Measurements from ENCODE around the gene KIF19.

Gene KIF19

GRCh38 chr17:74389084-74389753 is 63.2 kb downstream of the KIF19 start:
- Mint-ChIP-seq H3K27ac (no peak overlapping the region), H3K27me3 (ENCODE audit: low read depth) (peaks cover 13% of the 10 kb centered on the region), H3K4me3 (no peak overlapping the region), H3K36me3 (ENCODE audit: low read depth) (no peaks in the 10 kb centered on the region), H3K9me3 (no peaks in the 10 kb centered on the region), H3K4me1 (ENCODE audit: low read depth) (no peaks in the 10 kb centered on the region)
- no peak for DNase-seq (ENCODE audit: low spot score)

- no peaks in the 10 kb centered on the region for H3K36me3 Mint-ChIP-seq (ENCODE audit: low read depth)
- H3K4me3 Mint-ChIP-seq = no peak overlapping the region
- H3K9me3 Mint-ChIP-seq = no peaks in the 10 kb centered on the region
- H3K4me1 Mint-ChIP-seq (ENCODE audit: low read depth) = no peaks in the 10 kb centered on the region
- H3K27me3 Mint-ChIP-seq (ENCODE audit: low read depth) = peaks cover 5% of the 10 kb centered on the region
- no peak overlapping the region for H3K27ac Mint-ChIP-seq
- DNase-seq (ENCODE audit: low spot score) = no peak
These were observed 64.1 kb downstream of the KIF19 start for GRCh38 chr17:74389937-74390679.

GRCh38 chr17:74390680-74391653 is 64.9 kb downstream of the KIF19 start:
- no peaks in the 10 kb centered on the region for H3K36me3 Mint-ChIP-seq (ENCODE audit: low read depth)
- no peaks in the 10 kb centered on the region for H3K9me3 Mint-ChIP-seq
- H3K4me3 Mint-ChIP-seq = no peak overlapping the region
- no peak for DNase-seq (ENCODE audit: low spot score)
- H3K27me3 Mint-ChIP-seq (ENCODE audit: low read depth) = peaks cover 5% of the 10 kb centered on the region
- H3K4me1 Mint-ChIP-seq (ENCODE audit: low read depth) = no peaks in the 10 kb centered on the region
- no peak overlapping the region for H3K27ac Mint-ChIP-seq

DNA sequence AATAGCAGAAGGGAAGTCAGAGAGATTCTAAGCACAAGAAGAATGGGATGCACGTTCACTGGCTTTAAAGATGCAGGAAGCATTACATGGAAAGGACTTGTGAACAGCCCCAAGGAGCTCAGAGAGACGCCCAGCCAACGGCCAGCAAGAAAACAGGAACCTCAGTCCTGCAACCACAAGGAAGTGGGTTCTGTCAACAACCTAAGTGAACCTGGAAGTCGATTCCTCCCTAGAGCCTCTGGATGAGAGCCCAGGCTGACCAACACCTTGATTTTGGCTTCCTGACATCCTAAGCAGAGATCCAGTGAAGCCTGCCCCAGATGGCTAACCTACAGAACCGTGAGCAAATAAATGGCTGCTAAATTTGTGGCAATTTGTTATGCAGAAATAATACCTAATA is 65.7 kb downstream of the KIF19 start:
- H3K4me3 Mint-ChIP-seq = no peak overlapping the region
- H3K36me3 Mint-ChIP-seq (ENCODE audit: low read depth) = no peaks in the 10 kb centered on the region
- DNase-seq (ENCODE audit: low spot score) = no peak
- H3K27ac Mint-ChIP-seq = no peak overlapping the region
- H3K4me1 Mint-ChIP-seq (ENCODE audit: low read depth) = no peaks in the 10 kb centered on the region
- no peaks in the 10 kb centered on the region for H3K9me3 Mint-ChIP-seq
- peaks cover 5% of the 10 kb centered on the region for H3K27me3 Mint-ChIP-seq (ENCODE audit: low read depth)

- peaks cover 5% of the 10 kb centered on the region for H3K27me3 Mint-ChIP-seq (ENCODE audit: low read depth)
- H3K9me3 Mint-ChIP-seq = no peaks in the 10 kb centered on the region
- no peak overlapping the region for H3K4me3 Mint-ChIP-seq
- H3K36me3 Mint-ChIP-seq (ENCODE audit: low read depth) = no peaks in the 10 kb centered on the region
- no peak for DNase-seq (ENCODE audit: low spot score)
- H3K27ac Mint-ChIP-seq = no peak overlapping the region
- no peaks in the 10 kb centered on the region for H3K4me1 Mint-ChIP-seq (ENCODE audit: low read depth)
These were observed 66.8 kb downstream of the KIF19 start for GRCh38 chr17:74392848-74393247.

DNA sequence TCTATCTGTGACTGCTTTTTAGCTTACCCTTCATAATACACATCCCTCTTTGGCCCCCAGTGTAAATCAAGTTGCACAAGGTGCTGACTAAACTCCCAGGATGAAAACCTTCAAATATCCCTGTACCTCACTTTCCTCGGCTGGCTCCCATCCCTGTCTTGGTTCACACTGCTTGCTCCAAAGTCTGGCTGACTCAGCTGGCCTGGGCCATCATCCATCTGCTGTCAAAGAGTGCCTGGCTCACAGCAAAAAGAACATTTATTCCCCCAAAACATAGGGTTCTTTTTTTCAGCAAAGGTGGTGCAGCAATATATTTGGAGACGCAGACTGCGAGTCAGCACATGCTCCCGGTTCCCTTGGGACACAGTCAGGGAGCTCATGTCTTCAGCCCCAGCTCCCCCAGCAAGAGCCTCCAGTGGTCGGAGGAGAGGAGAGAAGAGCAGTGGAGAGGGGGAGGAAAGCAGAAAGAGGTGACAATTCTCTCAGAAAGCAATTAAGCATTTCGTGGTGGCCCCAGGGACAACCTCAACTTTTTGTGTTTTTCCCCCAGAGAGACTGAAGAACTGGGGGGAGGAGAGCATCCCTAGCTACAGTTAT is 67.4 kb downstream of the KIF19 start:
- Mint-ChIP-seq H3K9me3 (no peaks in the 10 kb centered on the region), H3K36me3 (ENCODE audit: low read depth) (no peaks in the 10 kb centered on the region), H3K4me1 (ENCODE audit: low read depth) (no peaks in the 10 kb centered on the region), H3K4me3 (no peak overlapping the region), H3K27me3 (ENCODE audit: low read depth) (peaks cover 5% of the 10 kb centered on the region), H3K27ac (no peak overlapping the region)
- DNase-seq (ENCODE audit: low spot score) = no peak

GRCh38 chr17:74394275-74394950 is 68.4 kb downstream of the KIF19 start:
- no peak for DNase-seq (ENCODE audit: low spot score)
- no peaks in the 10 kb centered on the region for H3K9me3 Mint-ChIP-seq
- H3K27ac Mint-ChIP-seq = no peak overlapping the region
- peaks cover 2% of the 10 kb centered on the region for H3K27me3 Mint-ChIP-seq (ENCODE audit: low read depth)
- H3K4me1 Mint-ChIP-seq (ENCODE audit: low read depth) = no peaks in the 10 kb centered on the region
- no peaks in the 10 kb centered on the region for H3K36me3 Mint-ChIP-seq (ENCODE audit: low read depth)
- no peak overlapping the region for H3K4me3 Mint-ChIP-seq

GRCh38 chr17:74394977-74395376 is 69.0 kb downstream of the KIF19 start:
- DNase-seq (ENCODE audit: low spot score) = no peak
- Mint-ChIP-seq H3K27ac (no peak overlapping the region), H3K4me1 (ENCODE audit: low read depth) (no peaks in the 10 kb centered on the region), H3K4me3 (no peak overlapping the region), H3K36me3 (ENCODE audit: low read depth) (no peaks in the 10 kb centered on the region), H3K27me3 (ENCODE audit: low read depth) (peaks cover 2% of the 10 kb centered on the region), H3K9me3 (no peaks in the 10 kb centered on the region)

- H3K9me3 Mint-ChIP-seq = no peaks in the 10 kb centered on the region
- no peak for DNase-seq (ENCODE audit: low spot score)
- H3K36me3 Mint-ChIP-seq (ENCODE audit: low read depth) = no peaks in the 10 kb centered on the region
- no peaks in the 10 kb centered on the region for H3K4me1 Mint-ChIP-seq (ENCODE audit: low read depth)
- H3K27me3 Mint-ChIP-seq (ENCODE audit: low read depth) = peaks cover under 1% of the 10 kb centered on the region
- no peak overlapping the region for H3K27ac Mint-ChIP-seq
- H3K4me3 Mint-ChIP-seq = no peak overlapping the region
These were observed 70.5 kb downstream of the KIF19 start for GRCh38 chr17:74396567-74396966.

DNA sequence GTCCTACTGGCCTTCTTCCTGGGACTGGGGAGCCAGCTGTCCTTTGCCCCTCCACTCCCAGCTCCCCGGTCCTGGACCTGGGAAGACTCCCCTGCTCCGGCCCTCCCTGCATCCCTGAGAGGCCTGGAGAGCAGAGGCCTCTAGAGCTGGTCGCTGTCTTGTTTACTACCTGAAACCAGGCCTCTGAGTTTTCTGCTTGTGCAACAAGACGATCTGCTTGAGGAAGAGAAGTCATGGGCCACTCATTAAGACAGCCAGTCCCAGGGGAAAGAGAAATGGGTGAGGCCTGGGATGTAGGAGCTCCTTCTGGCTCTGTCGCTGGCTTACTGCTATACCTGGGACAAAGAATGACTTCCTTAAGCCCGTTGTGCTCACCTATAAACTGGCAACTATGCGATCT is 76.0 kb downstream of the KIF19 start:
- no peak for DNase-seq (ENCODE audit: low spot score)
- H3K27ac Mint-ChIP-seq = no peak overlapping the region
- no peak overlapping the region for H3K4me3 Mint-ChIP-seq
- H3K36me3 Mint-ChIP-seq (ENCODE audit: low read depth) = no peaks in the 10 kb centered on the region
- H3K27me3 Mint-ChIP-seq (ENCODE audit: low read depth) = peaks cover 2% of the 10 kb centered on the region
- H3K9me3 Mint-ChIP-seq = no peaks in the 10 kb centered on the region
- H3K4me1 Mint-ChIP-seq (ENCODE audit: low read depth) = no peaks in the 10 kb centered on the region

DNA sequence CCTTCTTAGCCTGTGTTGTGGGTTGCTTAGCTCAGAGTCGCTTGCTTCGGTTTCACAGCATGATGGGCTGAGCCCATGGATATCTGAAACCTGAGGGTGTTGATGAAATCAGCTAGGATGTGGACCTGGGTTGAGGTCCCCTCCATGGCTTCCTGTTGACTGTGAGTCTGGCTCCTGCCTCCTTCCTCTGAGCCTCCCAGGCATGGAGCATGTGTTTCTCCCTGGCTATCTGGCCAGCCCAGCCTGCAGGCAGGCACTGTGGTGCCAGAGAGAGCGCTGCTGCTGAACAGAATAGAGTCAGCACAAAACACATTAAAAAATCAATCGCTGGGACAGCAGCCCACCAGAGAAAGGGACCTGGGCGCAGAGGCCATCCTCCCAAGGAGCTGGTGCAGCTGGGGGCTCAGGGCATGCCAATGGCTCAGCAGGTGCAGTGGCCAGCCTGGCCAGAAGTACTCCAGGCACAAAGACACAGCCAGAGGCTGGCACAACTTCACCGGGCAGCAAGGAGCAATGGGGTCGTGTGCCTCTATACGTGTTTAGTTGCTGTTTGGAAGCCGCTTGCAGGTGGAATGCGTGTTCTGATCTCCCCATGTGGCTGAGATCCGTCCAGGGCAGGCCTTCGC is 77.6 kb downstream of the KIF19 start:
- H3K4me3 Mint-ChIP-seq = no peak overlapping the region
- H3K27me3 Mint-ChIP-seq (ENCODE audit: low read depth) = peaks cover 2% of the 10 kb centered on the region
- no peaks in the 10 kb centered on the region for H3K36me3 Mint-ChIP-seq (ENCODE audit: low read depth)
- no peaks in the 10 kb centered on the region for H3K4me1 Mint-ChIP-seq (ENCODE audit: low read depth)
- H3K9me3 Mint-ChIP-seq = no peaks in the 10 kb centered on the region
- no peak for DNase-seq (ENCODE audit: low spot score)
- H3K27ac Mint-ChIP-seq = no peak overlapping the region

DNA sequence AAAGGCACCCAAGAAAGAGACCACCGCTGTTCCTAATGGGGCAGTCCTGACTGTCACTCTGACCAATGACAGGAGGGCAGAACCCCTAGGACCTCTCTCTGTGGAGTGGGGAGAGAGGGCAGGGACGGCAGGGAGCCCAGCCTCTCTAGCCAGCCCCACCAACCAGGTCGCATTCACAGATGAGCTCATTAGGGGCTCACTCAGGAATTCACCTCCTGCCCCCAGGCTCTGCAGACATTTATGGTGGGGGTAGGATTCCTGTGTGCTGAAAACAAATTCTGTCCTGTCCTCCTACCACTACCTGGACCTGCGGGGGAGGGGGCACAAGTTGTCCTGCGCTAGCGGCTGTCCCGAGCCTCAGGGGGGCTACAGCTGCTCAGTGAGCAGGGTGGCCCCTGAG is 78.2 kb downstream of the KIF19 start:
- Mint-ChIP-seq H3K9me3 (no peaks in the 10 kb centered on the region), H3K27ac (no peak overlapping the region), H3K4me3 (no peak overlapping the region), H3K36me3 (ENCODE audit: low read depth) (no peaks in the 10 kb centered on the region), H3K27me3 (ENCODE audit: low read depth) (peaks cover 2% of the 10 kb centered on the region), H3K4me1 (ENCODE audit: low read depth) (no peaks in the 10 kb centered on the region)
- no peak for DNase-seq (ENCODE audit: low spot score)

DNA sequence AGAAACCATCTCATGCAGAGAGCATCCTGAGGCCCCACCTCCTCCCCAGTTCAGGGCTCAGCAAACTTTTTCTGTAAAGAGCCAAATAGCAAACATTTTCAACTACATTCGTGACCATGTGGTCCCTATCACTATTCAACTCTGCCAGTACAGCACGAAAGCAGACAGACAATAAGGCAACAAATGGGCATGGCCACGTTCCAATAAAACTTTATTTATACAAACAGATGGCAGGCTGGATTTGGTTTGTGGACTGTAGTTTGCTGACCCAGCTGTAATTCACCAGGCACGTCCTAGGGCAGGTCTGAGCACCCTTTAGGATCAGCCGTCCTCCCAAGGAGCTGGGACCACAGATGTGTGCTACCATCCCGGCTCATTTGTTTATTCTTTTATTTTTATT is 78.8 kb downstream of the KIF19 start:
- peaks cover 2% of the 10 kb centered on the region for H3K27me3 Mint-ChIP-seq (ENCODE audit: low read depth)
- H3K36me3 Mint-ChIP-seq (ENCODE audit: low read depth) = no peaks in the 10 kb centered on the region

More for the DNA sequence above, 78.8 kb downstream of the KIF19 start:
- H3K4me1 Mint-ChIP-seq (ENCODE audit: low read depth) = no peaks in the 10 kb centered on the region
- DNase-seq (ENCODE audit: low spot score) = no peak
- no peak overlapping the region for H3K4me3 Mint-ChIP-seq
- H3K27ac Mint-ChIP-seq = no peak overlapping the region
- no peaks in the 10 kb centered on the region for H3K9me3 Mint-ChIP-seq

Data from T-helper 2 cell treated with Interferon-gamma antibody and Interleukin-4, amounts not matched to agents 5 μg/mL and 100 μg/mL, for 36 hours (primary cell).